KBM-7 (cell line): Measurements from ENCODE around the gene CCDC51.

ENCODE experiments used
- DNase-seq: peaks from one replicate; pipeline ENCODE4 v3.0.0-alpha.2; 2015
- in situ Hi-C: fragments of 300-500 bp; cut with MboI; formaldehyde crosslinking; loops from 2 replicates; pipeline ENCODE4 v1.14.3; 2020; ENCODE audit warnings: low sequenced_read_pairs, low pct_unique_long_range_greater_than_20kb, mixed read lengths

Gene CCDC51

GRCh38 chr3:48425281-48425812 lies 14.6 kb downstream of the CCDC51 start:
- in situ Hi-C loops = loop anchor here (10.0 kb wide), 1 partner anchor 151 kb away; no protein-coding TSS in a partner anchor
- DNase-seq = no peak

- in situ Hi-C loops = loop anchor here (10.0 kb wide), 1 partner anchor 149 kb away; no protein-coding TSS in a partner anchor
- no peak for DNase-seq
These were observed 15.8 kb downstream of the CCDC51 start for GRCh38 chr3:48423883-48424695.

GRCh38 chr3:48423241-48423882 lies 16.6 kb downstream of the CCDC51 start:
- in situ Hi-C loops = loop anchor here (10.0 kb wide), 1 partner anchor 149 kb away; no protein-coding TSS in a partner anchor
- DNase-seq = no peak

GRCh38 chr3:48422681-48423080 lies 17.2 kb downstream of the CCDC51 start:
- DNase-seq = no peak
- in situ Hi-C loops = loop anchor here (10.0 kb wide), 1 partner anchor 148 kb away; no protein-coding TSS in a partner anchor

- DNase-seq = no peak
- in situ Hi-C loops = loop anchor here (10.0 kb wide), 1 partner anchor 147 kb away; no protein-coding TSS in a partner anchor
These were observed 17.6 kb downstream of the CCDC51 start for GRCh38 chr3:48422272-48422671.

GRCh38 chr3:48420561-48420960 lies 19.4 kb downstream of the CCDC51 start:
- in situ Hi-C loops = loop anchor here (10.0 kb wide), 1 partner anchor 146 kb away; no protein-coding TSS in a partner anchor
- no peak for DNase-seq

GRCh38 chr3:48419597-48419996 lies 20.3 kb downstream of the CCDC51 start:
- DNase-seq = no peak
- in situ Hi-C loops = no loop called here

- DNase-seq = no peak
- in situ Hi-C loops = no loop called here
These were observed 20.8 kb downstream of the CCDC51 start for GRCh38 chr3:48419149-48419548.

GRCh38 chr3:48418651-48419050 lies 21.3 kb downstream of the CCDC51 start:
- no peak for DNase-seq
- in situ Hi-C loops = no loop called here

GRCh38 chr3:48418140-48418539 lies 21.8 kb downstream of the CCDC51 start:
- in situ Hi-C loops = no loop called here
- no peak for DNase-seq

- no peak for DNase-seq
- in situ Hi-C loops = no loop called here
These were observed 22.3 kb downstream of the CCDC51 start for GRCh38 chr3:48417529-48418108.

GRCh38 chr3:48416546-48416945 lies 23.4 kb downstream of the CCDC51 start:
- in situ Hi-C loops = no loop called here
- no peak for DNase-seq

- no peak for DNase-seq
- in situ Hi-C loops = no loop called here
These were observed 23.8 kb downstream of the CCDC51 start for GRCh38 chr3:48416091-48416505.

GRCh38 chr3:48415251-48415953 lies 24.5 kb downstream of the CCDC51 start:
- in situ Hi-C loops = no loop called here
- no peak for DNase-seq

GRCh38 chr3:48414376-48415250 lies 25.3 kb downstream of the CCDC51 start:
- no peak for DNase-seq
- in situ Hi-C loops = no loop called here

- DNase-seq = no peak
- in situ Hi-C loops = no loop called here
These were observed 26.3 kb downstream of the CCDC51 start for GRCh38 chr3:48413611-48414010.

GRCh38 chr3:48413086-48413485 lies 26.8 kb downstream of the CCDC51 start:
- no peak for DNase-seq
- in situ Hi-C loops = no loop called here

- in situ Hi-C loops = no loop called here
- DNase-seq = no peak
These were observed 27.4 kb downstream of the CCDC51 start for GRCh38 chr3:48412375-48413001.
